NCI-H2227 treated with DMSO at 0.1 percent for 48 hours (cell line): Measurements from ENCODE around the gene LMOD2.
A peak's percentile ranks its signal among the peaks of the same experiment; 100 is the strongest.
"Not testable (repeated sequence)": the region's sequence is repeated elsewhere in the genome, so short reads cannot be mapped to it uniquely, and the experiment has no call there.

Source experiments
- DNase-seq: peaks from one replicate; lab custom pipeline; 2025; lab: John Stamatoyannopoulos, UW

LMOD2 gene, protein sequence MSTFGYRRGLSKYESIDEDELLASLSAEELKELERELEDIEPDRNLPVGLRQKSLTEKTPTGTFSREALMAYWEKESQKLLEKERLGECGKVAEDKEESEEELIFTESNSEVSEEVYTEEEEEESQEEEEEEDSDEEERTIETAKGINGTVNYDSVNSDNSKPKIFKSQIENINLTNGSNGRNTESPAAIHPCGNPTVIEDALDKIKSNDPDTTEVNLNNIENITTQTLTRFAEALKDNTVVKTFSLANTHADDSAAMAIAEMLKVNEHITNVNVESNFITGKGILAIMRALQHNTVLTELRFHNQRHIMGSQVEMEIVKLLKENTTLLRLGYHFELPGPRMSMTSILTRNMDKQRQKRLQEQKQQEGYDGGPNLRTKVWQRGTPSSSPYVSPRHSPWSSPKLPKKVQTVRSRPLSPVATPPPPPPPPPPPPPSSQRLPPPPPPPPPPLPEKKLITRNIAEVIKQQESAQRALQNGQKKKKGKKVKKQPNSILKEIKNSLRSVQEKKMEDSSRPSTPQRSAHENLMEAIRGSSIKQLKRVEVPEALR

DNA sequence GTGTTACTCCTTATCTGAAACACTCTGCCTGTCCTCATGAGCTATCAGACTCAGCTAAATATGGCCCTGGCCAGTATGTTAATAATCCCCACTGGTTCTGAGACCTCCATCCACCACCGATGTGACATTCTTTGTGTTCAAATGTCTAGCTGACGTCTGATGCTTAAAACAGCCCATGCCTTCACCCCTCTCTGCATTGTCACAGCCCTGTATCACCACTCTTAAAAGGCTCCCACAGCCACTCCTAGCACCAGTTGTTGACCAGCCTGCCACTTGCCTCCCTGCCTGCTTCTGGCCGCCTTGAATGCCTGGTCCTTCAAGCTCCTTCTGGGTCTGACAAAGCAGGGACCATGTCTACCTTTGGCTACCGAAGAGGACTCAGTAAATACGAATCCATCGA, at the start of gene LMOD2:
Gene LMOD2 (plus strand): TSS at position 253 of the 400 bp plus-strand sequence. CDS start 98 bp downstream, at position 351.
- DNase-seq, result no peak

DNA sequence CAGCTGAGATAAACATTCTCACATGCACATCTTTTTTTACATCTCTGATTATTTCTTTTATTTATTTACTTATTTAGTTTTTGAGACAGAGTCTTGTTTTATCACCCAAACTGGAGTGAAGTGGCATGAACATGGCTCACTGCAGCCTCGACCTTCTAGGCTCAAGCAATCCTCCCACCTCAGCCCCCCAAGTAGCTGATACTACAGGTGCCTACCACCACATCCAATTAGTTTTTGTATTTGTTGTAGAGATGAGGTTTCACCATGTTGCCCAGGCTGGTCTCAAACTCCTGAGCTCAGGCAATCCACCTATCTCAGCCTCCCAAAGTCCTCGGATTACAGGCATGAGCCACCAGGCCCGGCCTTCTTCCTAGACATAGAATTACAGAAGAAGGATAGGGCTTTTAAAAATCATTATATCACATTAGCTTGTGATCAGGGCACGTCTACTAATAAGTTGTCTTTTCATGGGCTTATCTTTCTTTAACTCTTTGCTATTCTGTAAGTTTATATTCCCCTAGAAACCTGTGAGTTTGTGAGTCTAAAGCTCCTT, 48.2 kb upstream of the LMOD2 start:
- no peak for DNase-seq

DNA sequence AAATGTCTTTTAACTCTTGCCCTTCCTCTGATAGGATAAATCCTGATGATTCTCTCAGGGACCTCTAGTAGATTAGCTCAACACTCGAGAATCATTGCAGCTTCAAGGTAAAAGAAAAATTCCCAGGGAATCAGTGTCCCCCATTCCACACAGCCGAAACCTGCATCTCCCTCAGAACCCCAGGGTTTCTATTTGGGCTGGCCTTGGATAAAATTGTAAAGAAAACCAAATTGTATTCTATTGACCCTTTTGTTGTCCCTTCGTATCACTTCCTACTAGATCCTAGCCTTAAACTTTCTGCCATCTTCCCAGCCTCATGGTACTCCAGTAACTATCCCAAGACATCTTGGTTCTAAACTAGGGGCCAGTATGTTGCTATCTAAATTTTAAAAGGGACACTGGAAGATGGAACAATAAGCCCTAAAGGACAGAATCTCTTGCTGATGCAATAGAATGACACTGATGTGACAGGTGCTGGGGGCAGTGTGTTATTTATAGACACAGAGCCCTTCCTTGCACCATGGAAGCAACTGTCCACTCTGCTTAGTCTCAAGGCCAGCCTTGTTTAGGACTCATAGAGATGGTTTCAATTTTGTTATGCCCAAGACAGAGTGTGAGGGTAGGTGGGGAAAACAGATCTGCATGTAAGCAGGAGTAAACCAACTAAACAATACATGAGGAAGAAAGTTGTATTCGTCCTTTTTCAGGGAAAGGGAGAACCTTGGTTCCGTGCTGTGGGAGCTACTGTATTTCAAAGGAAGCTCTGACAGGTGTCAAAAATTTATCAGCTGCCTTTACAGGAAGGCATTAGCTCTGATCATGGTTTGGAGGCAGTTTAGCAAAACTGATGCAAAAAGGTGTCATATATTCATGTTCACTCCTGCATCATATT, 46.4 kb upstream of the LMOD2 start:
- DNase-seq, result no peak

DNA sequence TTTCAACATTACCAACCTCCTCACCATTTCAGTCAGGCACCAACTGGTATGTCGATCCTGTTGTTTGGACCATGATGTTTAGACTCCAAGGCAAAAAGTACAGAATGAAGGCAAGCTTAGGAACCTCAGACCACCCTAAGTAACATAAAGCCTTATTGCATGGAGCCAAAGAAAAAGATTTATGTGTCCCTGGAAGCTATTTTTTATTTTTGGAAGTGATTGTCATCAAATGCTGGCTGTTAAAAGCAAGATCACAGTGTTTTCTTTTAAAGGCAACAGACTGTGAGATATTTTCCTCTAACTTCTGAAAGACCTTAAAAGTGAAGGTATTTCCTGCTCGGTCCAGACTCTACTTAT, 45.8 kb upstream of the LMOD2 start:
- no peak for DNase-seq

DNA sequence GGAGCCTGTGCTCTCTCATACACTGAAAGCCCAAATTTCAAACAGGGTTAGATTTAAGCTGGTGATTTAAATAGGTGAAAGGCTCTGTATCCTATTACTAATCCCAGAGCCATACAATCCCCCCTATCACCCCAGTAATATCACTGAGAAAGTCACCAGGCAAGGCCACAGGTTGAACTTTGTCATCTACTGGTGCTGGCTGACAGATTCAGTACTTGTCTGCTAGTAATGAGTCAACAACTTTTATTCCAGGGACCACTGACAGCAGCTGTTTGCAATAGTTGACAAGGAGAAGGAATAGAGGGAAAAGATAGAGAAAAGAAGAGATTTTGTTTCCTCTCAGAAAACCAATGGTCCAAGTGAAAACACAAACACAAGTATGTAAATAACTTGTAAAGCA, 43.6 kb upstream of the LMOD2 start:
- no peak for DNase-seq

DNA sequence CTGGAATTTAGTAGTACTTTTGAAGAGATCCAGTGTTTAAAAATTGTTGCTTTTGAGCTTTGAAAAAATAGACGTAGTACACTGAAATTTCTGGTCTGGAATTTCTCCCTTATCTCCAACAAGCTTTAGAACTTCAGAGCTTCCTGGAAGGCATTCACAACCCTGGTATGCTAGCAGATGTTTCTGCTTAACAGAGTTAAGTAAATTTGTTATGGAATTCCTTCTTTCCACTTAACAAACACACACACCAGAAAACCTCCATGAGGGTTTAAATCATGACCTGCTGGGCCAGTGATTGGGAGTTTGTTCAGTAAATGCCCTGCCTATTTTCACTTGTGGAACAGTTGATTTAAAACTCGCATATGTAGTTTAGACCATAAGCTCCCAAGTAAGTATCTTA, 40.3 kb upstream of the LMOD2 start:
- no peak for DNase-seq

DNA sequence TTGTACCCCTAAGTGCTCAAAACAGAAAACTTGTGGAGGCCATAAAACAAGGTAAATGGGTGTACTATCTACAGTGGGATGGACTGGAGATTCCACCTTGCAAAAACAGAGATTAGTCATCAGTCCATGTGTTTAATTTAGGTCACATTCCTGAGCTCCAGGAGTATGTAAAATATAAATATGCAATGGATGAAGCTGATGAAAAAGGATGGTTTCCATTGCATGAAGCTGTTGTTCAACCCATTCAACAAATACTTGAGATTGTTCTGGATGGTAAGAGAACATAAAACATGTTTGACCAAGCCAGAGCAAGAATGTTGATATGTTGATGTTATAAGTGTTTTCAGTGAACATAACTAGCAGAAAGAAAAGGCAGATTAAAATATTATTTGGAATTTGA, 39.4 kb upstream of the LMOD2 start:
- no peak for DNase-seq

DNA sequence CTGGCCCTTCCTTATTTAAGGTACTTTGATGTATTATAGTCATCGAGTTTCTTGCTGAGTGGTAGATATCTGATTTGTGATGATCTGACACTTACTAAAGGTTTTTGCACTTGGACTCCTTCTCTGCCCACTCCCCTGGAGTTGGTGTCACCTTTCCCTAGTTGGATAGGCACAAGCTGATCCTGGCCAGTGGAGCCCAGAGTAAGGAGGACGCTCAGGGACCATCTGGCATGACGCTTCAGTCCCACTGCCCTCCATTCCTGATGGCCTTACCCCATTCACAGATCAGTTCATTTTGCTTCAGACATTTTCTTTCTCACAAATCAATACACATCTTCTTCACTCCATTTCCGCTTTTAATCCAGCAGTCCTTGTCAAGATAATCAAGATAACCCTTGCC, 34.0 kb upstream of the LMOD2 start:
- no peak for DNase-seq

DNA sequence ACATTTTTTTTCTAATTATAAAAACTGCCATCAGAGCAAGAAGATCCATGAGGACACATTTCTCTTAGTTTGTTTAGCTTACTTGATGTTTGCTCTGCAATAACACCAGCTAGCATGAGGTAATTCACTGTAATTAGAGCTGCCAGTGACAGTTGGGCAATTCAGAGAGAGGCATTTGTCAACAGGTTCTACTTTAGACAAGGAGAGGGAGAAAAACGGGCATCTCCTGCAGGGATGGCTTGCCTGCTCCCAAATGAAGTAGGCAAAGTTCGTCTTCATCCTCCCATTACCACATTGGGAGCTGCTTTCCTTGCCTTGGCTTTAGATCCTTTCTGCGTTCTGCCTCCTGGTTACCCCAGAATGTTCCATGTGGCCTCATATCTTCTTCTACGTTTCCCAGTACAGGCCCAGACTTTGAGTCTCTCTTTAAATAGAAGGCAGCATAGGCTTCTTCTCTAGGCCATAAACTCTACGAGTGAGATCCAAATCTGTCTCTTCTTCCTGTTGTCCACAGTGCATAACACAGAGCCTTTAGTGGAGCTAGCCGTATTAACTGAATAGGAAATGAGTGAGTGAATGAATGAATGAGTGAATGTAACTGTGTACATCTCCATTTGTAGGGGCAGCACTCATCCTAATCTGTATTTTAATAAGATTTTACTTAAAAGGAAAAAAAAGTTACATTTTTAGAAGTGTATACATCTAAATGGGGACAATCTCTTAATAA, 32.8 kb upstream of the LMOD2 start:
- peak; percentile 3 for DNase-seq

DNA sequence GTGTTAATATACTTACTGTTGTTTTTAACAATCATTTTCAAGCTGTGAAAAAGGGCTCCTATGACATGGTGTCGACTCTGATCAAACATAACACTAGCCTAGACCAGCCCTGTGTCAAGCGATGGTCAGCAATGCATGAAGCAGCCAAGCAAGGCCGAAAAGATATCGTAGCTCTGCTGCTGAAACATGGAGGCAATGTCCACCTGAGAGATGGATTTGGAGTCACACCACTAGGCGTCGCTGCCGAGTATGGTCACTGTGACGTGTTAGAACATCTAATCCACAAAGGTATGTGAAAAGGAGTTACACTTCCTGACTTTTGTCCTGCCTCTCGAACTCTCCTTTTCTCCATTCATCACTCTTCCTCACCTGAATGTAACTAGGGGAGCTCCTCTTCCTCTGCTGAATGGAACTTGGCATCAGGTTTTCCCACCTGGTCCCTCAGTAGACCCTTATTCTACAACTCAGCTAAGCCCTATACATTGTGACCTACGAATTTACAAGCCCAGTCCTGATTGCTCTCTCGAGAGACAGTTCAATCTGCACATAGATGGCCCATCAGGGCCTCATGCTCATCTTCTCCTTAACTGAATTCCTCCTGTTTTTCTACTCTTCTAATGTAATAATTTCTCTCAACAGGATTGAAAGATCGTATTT, 31.0 kb upstream of the LMOD2 start:
- peak; percentile 65 for DNase-seq

DNA sequence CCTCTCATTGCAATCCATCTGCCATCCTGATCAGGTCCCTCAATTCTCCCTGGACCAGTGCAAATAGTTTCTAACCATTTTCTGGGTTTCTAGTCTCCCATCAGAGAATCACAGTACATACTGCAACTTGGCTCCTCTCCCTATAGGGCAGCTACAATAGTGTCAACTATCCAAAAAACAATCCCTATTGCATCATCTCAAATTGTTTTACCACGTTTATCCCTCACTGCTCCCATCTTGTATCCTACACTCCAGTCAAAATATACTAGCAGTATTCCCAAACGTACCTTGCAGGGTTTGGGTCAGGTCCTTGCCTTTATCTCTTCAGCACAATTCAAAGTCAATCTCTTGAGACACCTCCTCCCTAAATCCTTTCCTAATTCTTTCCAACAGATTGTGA, 30.4 kb upstream of the LMOD2 start:
- DNase-seq, result no peak

DNA sequence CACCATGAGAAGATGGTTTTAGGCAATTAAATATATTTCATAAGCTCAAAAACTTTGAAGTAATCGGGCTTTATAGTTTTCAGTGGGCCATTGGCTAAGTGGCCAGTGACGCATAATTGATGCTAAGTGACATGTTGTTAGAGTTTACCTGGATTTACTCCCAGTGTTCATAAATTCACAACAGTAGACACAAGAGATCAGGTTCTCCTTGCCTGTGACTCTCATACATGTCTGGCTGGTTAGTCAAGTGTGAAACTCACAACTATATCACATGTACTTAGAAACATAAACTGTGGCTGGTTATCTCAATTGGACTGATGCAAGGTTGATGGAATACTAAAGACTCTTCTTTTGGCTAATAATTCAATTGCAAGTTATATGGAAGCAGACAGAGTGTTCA, 27.8 kb upstream of the LMOD2 start:
- DNase-seq, result no peak

DNA sequence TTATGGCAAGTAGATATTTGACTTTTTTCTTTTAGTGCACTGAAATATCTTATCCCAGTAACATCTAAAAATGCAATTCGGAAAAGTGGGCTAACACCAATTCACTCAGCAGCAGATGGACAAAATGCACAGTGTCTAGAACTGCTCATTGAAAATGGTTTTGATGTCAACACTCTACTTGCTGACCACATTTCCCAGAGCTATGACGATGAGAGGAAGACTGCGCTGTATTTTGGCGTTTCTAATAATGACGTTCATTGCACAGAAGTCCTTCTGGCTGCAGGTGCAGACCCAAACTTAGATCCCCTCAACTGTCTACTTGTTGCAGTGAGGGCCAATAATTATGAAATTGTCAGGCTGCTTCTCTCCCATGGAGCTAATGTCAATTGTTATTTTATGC, 26.8 kb upstream of the LMOD2 start:
- DNase-seq, result no peak

DNA sequence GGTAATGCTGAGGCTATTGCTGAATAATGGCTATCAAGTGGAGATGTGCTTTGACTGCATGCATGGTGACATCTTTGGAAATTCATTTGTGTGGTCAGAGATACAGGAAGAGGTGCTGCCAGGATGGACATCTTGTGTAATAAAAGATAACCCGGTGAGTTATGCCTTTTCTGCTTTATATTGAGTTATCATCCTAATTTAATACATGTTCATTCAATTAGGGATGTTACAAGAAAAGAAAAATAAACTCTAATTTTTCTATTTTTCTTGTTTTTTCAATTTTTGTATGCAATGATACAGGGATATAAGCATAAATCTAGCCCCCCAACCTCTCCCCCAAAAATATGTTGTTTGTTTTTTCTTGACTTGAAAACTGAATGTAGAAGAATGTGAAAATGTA, 26.4 kb upstream of the LMOD2 start:
- no peak for DNase-seq

DNA sequence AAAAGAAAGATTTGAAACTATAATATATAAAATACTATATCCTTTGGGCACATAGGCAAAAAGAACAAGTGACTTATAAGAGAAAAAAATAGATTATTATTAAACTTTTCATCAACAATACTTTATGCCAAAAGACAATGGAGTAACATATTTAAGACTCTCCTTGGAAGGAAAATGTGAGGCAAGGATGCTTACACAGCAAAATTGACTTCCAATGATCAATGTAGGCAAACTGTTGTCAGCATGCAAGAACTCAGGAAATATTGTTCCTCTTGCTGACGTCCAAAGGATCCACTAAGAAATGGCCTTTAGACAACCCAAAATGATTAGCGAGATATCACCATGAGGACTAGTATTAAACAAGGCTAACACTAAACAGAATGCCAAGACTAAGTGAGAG, 22.9 kb upstream of the LMOD2 start:
- DNase-seq, result no peak

DNA sequence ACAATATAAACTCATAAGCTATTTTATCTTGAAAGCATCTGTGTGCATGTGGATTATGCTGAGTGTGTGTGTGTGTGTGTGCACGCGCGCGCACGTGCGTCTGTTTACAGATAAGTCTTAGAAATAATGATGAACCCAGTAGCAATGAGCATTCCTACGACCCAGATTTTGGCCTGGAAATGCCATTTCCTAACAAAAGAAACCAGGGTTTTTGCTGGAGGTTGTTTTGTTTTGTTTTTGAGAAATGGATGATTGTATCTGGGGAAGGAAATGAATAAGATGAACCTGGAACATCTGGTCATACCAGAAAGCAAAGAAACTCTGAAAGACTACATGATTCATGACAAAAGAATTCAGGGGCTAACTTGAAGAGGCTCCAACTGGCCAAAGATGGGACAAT, 22.1 kb upstream of the LMOD2 start:
- no peak for DNase-seq

DNA sequence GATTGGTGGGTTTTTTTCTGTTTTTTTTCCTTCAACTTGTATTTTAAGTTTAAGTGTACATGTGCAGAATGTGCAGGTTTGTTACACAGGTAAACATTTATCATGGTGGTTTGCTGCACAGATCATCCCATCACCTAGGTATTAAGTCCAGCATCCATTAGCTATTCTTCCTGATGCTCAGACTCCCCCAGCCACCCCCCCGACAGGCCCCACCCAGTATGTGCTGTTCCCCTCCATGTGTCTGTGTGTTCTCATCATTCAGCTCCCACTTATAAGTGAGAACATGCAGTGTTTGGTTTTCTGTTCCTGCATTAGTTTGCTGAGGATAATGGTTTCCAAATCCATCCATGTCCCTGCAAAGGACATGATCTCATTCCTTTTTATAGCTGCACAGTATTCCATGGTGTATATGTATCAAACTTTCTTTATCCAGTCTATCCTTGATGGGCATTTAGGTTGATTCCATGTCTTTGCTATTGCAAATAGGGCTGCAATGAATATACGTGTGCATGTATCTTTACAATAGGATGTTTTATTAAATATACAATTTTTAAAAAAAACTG, 21.6 kb upstream of the LMOD2 start:
- not testable (repeated sequence) for DNase-seq

DNA sequence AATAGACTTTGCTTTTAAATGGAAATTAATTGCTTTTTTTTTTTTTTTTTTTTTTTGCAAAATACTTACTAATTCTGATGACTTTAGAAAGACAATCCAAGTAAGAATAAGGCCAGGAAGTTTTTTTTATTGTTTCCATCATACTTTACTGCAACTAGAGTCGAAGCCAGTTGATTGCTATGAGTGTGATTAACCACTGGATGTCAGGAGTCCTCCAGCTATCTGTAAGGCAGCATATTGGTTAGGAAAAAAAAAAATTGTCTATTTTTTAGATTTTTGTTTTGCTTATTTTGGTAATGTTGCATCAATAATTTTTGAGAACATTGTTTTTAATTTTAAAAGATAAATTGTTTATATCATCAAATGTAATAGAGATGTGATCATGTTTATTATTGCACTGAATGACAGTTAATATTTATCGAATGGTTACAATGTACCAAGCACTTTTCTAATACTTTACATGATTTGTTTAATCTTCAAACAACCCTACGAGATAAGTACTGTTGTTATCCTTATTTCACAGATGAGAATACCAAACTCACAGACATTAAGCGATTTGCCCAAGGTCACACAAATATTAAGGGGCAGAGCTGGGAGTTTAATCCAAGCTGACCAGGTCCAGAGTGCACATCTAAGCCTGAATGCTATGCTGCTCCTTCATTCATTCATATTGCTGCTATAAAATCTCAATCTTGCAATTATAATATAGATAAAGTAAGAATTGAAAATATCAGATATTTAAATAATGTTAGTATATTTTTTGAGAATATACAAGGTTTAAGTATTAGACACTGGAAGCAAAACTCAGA, 19.9 kb upstream of the LMOD2 start:
- peak; percentile 29 for DNase-seq

DNA sequence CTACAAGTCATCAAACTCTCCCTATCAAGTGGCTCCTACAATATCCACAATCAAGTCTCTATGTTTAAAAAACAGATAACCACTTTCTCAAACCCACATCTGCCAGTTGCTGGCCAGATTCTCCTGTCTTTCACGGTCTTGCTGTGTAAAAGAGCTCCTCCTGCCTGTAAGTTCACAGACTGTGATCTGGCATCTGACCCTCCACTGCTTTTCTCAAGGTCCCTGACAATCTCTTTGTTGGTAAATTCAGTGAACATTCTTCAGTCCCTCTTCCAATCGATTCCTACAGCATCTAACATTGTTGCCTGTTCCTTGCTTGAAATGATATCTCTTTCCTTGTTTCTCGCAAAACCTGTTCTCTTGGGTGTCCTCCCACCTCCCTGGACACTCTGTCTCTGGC, 18.5 kb upstream of the LMOD2 start:
- DNase-seq, result no peak

DNA sequence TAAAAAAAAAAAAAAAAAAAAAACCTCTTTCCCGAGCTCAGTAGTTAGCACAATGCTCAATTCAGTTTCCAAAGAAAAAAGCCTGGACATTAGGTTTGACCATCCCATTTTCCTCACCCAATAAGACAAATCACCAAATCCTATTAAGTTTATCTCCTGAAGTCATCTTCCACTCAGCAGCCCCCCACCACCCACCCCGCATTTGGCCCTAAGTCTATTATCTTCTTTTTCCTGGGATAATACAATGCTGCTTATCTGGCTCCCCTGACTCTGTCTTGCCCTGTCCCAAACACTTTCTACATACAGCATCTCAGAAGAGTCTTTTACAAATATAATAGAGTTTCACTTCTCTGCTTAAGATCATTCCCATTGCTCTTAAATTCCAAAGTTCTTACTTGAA, 17.8 kb upstream of the LMOD2 start:
- no peak for DNase-seq
